ENCODE data around the gene DNAL1.

Gene DNAL1

DNA sequence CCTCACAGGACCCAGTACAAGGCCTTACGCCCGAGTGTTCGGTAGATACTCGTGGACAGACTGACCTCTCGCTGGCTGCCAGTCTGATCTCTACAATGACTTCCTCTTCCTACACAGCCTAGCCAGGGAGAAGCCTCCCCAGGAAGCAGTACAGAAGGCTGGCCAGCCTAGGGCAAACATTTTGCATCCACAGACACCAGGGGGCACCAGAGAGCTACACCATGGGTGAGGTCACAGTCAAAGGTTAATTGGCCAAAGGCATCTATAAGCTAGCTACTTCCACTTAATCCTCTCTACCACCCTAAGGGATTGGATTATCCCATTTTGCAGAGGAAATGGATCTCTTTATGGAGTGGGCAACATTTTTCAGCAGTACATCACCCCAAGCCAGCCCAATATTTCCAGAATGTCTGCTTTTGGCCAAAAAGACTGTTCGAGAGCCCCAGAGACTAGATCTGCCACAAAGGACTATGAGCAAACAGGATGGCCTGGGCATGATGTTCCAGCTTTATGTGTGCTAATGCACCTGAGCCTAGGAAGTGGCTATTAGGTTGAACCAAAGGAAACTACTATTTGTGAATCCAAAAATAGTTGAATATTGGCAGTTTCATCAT, 84.0 kb downstream of the DNAL1 start:
- peak; percentile 35; the same call in 1 of the 2 replicates for TF ChIP-seq POLR2AphosphoS5 (IDR thresholded peaks at IDR 0.05; ENCODE audit: low read depth, low read length)
- TF ChIP-seq PAX5 (IDR thresholded peaks at IDR 0.05; ENCODE audit: insufficient read depth, low read length, severe bottlenecking): no peak
- TF ChIP-seq SPI1 (IDR thresholded peaks at IDR 0.05; ENCODE audit: low read depth, low read length): peak; percentile 43; the same call in 1 of the 2 replicates
- peak; percentile 91 for FAIRE-seq
- DNase-seq (ENCODE audit: insufficient read length, low spot score): peak; percentile 84

DNA sequence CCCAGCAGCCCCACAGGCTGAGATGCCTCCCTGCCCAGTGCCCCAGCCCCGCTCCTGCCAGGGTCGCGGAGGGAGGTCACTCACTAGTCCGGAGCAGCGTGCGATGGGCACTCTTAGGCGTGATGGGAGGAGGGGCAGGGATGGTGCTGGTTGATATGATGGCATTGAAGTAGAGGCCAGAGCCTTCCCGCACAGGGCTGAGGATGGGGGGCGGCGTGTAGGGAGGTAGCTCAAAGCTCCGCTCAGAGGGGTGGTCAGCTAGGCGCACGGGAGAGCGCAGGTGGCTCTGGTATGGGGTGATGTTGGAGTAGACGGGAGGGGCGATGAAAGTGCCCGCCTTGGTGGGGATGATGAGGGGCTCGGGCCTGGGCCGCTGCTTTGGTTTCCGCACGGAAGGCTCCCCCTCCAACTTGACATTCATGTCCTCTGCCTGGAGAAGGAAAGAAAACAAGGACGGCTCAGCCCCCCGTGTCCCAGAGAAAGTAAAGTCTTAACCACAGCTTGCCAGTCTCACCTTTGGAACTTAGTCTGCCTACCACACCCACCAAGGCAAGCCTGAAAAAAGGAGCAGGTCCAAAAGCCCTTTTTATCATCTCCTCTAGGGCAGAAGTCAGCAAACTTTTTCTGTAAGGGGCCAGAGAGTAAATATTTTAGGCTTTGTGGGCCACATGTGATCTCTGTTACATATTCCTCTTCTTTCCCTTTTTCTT, 84.9 kb downstream of the DNAL1 start:
- DNase-seq (ENCODE audit: insufficient read length, low spot score) (no peak), FAIRE-seq (no peak)
- TF ChIP-seq POU2F2 (IDR thresholded peaks at IDR 0.05; ENCODE audit: low read depth, low read length) (no peak), POLR2A (IDR thresholded peaks at IDR 0.05; ENCODE audit: low read depth, low read length) (no peak), PAX5 (IDR thresholded peaks at IDR 0.05; ENCODE audit: insufficient read depth, low read length, severe bottlenecking) (no peak)

DNA sequence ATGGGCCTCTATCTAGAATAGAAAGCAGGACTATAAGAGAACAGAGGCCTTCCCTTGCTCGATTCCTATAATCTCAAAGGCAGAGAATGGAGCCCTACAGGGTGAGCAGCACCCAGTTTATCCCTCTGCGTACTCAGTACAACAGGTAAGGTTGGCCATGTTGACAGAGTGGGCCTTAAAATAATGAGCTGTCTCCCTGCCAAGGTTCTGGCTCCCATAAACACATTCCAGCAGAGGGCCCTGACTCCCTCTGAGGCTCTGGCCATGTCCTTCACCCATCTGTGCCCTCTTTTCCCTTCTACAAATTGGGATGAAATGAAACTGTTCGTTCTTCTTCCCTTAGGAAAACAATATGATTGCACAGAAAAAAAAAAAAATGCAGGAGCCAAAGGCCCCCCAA, 86.3 kb downstream of the DNAL1 start:
- no peak for DNase-seq (ENCODE audit: insufficient read length, low spot score)
- no peak for FAIRE-seq
- TF ChIP-seq PAX5 (IDR thresholded peaks at IDR 0.05; ENCODE audit: insufficient read depth, low read length, severe bottlenecking) (no peak), TAF1 (IDR thresholded peaks at IDR 0.05; ENCODE audit: low read depth, low read length) (no peak), POLR2A (IDR thresholded peaks at IDR 0.05; ENCODE audit: low read depth, low read length) (no peak), SPI1 (IDR thresholded peaks at IDR 0.05; ENCODE audit: low read depth, low read length) (no peak), POU2F2 (IDR thresholded peaks at IDR 0.05; ENCODE audit: low read depth, low read length) (no peak), POLR2AphosphoS5 (IDR thresholded peaks at IDR 0.05; ENCODE audit: low read depth, low read length) (no peak)

DNA sequence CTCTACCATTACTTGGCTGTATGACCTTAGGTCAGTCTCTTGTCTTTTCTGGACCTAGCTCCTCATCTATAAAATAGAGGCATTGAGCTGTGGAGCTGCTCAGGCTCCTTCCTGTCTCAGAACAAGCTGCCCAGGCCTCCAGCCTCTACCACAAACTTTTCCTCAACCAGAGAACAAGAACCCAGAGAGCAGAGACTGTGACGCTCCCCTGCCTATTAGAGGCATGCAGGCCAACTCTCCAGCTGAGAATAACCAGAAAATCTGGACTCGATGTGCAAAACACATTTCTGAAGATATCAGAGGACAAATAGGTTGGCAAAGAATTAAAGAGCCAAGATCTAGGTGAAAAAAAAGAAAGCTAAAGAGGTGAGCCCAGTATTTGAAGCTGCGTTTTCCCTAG, 87.2 kb downstream of the DNAL1 start:
- no peak for TF ChIP-seq SPI1 (IDR thresholded peaks at IDR 0.05; ENCODE audit: low read depth, low read length)
- no peak for TF ChIP-seq POLR2AphosphoS5 (IDR thresholded peaks at IDR 0.05; ENCODE audit: low read depth, low read length)
- TF ChIP-seq PAX5 (IDR thresholded peaks at IDR 0.05; ENCODE audit: insufficient read depth, low read length, severe bottlenecking): no peak
- no peak for TF ChIP-seq TAF1 (IDR thresholded peaks at IDR 0.05; ENCODE audit: low read depth, low read length)
- TF ChIP-seq POU2F2 (IDR thresholded peaks at IDR 0.05; ENCODE audit: low read depth, low read length): no peak
- no peak for TF ChIP-seq POLR2A (IDR thresholded peaks at IDR 0.05; ENCODE audit: low read depth, low read length)
- no peak for DNase-seq (ENCODE audit: insufficient read length, low spot score)
- FAIRE-seq: no peak

DNA sequence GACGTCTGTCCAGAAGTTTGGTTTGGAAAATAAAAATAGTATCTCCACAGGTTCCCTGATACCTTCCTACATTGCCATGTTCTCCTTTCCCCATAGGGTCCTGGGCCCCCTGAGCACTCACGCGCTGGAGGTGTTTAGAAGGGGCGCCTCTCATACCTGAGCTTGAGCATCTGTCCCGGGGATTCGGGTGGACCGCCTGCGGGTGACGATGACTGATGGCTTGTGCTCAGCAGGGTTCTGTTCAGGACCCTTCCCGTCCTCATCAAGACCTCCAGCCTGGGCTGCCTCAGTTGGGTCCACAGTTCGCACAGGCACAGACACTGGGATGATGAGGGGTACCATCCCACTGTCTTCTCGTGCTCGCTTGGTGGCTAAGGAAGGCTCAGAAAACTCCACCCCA, 92.1 kb downstream of the DNAL1 start:
- FAIRE-seq: no peak
- DNase-seq (ENCODE audit: insufficient read length, low spot score): no peak
- no peak for TF ChIP-seq TAF1 (IDR thresholded peaks at IDR 0.05; ENCODE audit: low read depth, low read length)
- TF ChIP-seq POLR2A (IDR thresholded peaks at IDR 0.05; ENCODE audit: low read depth, low read length): no peak
- TF ChIP-seq POU2F2 (IDR thresholded peaks at IDR 0.05; ENCODE audit: low read depth, low read length): no peak
- TF ChIP-seq PAX5 (IDR thresholded peaks at IDR 0.05; ENCODE audit: insufficient read depth, low read length, severe bottlenecking): no peak
- no peak for TF ChIP-seq SPI1 (IDR thresholded peaks at IDR 0.05; ENCODE audit: low read depth, low read length)
- no peak for TF ChIP-seq POLR2AphosphoS5 (IDR thresholded peaks at IDR 0.05; ENCODE audit: low read depth, low read length)

DNA sequence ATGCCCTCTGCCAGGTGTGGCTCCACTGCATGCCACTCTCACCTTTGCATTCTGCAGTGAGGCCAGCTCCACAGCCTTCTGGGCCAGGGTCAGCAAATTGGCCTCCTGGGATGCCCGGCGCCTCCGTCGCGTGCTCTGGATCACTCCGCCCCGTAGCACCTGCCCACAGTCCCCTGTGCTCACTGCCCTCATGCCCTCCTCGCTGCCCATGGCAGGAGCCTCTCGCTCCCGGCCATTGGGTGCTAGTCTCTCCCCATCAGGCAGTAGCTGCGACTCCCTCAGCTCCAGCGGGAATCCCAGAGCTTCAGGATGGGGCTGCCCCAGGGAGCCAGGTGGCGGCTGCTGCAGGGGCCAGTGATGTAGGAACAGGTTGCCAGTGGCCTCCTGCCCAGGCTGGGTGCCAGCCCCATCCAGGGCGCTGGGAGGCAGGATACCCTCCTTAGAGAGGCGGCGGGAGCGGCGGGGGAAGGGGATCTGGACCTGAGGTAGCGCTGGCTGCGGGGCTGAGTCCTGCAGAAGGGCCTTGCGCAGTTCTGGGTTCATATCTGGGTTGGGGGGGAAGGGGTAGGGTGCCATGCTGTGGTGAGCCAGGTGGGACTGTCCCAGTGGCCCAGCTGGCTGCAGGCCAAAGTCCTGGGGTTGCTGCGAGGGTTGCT, 93.9 kb downstream of the DNAL1 start:
- FAIRE-seq: no peak
- no peak for DNase-seq (ENCODE audit: insufficient read length, low spot score)
- TF ChIP-seq POLR2A (IDR thresholded peaks at IDR 0.05; ENCODE audit: low read depth, low read length) (peak; percentile 60; the same call in 1 of the 2 replicates), POLR2AphosphoS5 (IDR thresholded peaks at IDR 0.05; ENCODE audit: low read depth, low read length) (peak; percentile 59; the same call in 1 of the 2 replicates), POU2F2 (IDR thresholded peaks at IDR 0.05; ENCODE audit: low read depth, low read length) (no peak)

DNA sequence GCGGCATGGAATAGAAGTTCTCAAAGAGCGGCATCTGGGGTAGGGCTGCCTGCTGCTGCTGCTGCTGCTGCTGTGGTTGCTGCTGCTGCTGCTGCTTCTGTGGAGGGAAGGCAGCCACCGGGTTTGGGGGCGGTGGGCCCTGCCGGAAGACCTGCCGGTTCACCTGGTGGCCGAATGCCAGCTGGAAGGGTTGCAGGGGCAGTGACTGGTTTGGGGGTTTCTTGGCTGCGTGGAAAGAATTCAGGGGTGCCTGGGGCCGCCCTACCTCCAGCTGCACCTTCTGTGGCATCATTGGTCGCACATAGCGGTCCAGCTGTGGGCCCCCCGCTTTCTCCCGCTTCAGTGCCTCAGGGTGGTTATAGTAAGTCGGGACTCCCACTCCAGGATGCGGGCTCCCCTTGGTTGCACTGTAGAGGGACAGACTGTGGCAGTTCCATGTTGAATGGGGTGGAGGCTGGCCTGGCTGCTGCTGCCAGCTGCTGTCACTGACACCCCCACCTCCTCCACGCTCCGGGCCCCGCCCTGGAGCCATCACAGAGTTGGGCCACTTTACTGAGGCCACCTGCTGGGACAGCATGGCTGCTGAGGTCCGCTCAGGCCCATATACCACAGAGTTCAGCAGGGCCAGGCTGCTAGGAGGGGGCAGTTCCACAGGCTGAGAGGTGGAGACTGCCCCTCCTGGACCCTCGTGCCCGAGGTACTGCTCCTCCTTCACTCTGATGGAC, 94.5 kb downstream of the DNAL1 start:
- TF ChIP-seq POU2F2 (IDR thresholded peaks at IDR 0.05; ENCODE audit: low read depth, low read length) (no peak), POLR2AphosphoS5 (IDR thresholded peaks at IDR 0.05; ENCODE audit: low read depth, low read length) (no peak), PAX5 (IDR thresholded peaks at IDR 0.05; ENCODE audit: insufficient read depth, low read length, severe bottlenecking) (no peak), SPI1 (IDR thresholded peaks at IDR 0.05; ENCODE audit: low read depth, low read length) (no peak), POLR2A (IDR thresholded peaks at IDR 0.05; ENCODE audit: low read depth, low read length) (no peak), TAF1 (IDR thresholded peaks at IDR 0.05; ENCODE audit: low read depth, low read length) (no peak)
- no peak for DNase-seq (ENCODE audit: insufficient read length, low spot score)
- no peak for FAIRE-seq

DNA sequence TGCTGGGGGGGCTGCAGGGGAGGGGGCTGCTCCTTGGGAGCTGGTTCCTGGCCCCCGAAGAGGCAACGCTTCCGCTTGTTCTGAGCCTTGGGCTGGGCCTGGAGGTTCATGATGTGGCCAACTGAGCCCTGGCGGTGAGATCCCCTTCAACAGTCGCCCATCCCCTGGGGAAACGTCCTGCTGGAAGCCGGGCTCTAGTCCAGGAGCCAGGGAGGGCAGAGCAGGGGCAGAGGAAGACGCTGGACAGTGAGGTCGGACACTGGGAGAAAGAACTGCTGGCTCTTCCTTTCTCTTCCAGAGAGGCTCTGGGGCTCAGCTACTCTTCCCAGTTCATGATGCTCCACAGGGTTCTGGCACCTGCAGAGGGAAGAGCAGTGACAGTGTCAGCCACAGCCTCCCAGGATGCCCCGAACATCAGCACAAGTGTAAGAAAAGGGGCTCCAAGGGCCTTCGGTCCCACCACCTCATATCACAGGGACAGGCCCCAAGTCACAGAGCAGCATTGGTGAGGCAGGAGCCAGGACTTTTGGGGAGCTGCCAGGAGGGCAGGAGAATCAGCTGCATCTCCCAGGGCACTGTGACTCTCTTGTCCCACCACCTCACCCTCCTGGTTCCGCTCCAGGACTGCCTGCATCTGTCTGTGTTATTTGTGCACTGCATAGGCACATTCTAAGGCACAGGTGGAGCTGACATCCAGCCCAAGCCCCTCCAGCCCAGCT, 95.3 kb downstream of the DNAL1 start:
- DNase-seq (ENCODE audit: insufficient read length, low spot score) (no peak), FAIRE-seq (no peak)
- TF ChIP-seq SPI1 (IDR thresholded peaks at IDR 0.05; ENCODE audit: low read depth, low read length) (no peak), TAF1 (IDR thresholded peaks at IDR 0.05; ENCODE audit: low read depth, low read length) (no peak), PAX5 (IDR thresholded peaks at IDR 0.05; ENCODE audit: insufficient read depth, low read length, severe bottlenecking) (no peak), POU2F2 (IDR thresholded peaks at IDR 0.05; ENCODE audit: low read depth, low read length) (no peak), POLR2A (IDR thresholded peaks at IDR 0.05; ENCODE audit: low read depth, low read length) (no peak), POLR2AphosphoS5 (IDR thresholded peaks at IDR 0.05; ENCODE audit: low read depth, low read length) (no peak)

Data from GM12891 (cell line).